GM23338 (cell line): ENCODE results near the gene ADA.

Experiments
- CREB1 ChIP-seq: fragments of 250-450 bp; sonication (Bioruptor Pico); IDR thresholded peaks from 2 replicates; pipeline ENCODE4 v1.5.0; 2020; ENCODE audit warnings: low read depth, mild to moderate bottlenecking, moderate library complexity
- EZH2 ChIP-seq: fragments of 200-600 bp; sonication (generic); IDR thresholded peaks from one replicate; pipeline ENCODE4 v1.8.0; 2017; ENCODE audit warnings: antibody characterized with exemption, mild to moderate bottlenecking, low read depth; ENCODE audit not compliant: unreplicated experiment
- EZH2phosphoT487 ChIP-seq: fragments of 200-600 bp; sonication (generic); IDR thresholded peaks from one replicate; pipeline ENCODE4 v1.8.1; 2018; ENCODE audit warnings: antibody characterized with exemption; ENCODE audit not compliant: unreplicated experiment
- JUNB ChIP-seq: IDR thresholded peaks from one replicate; pipeline ENCODE4 v1.6.1; 2016; ENCODE audit warnings: antibody characterized with exemption; ENCODE audit not compliant: unreplicated experiment
- NANOG ChIP-seq: IDR thresholded peaks from 2 replicates; pipeline ENCODE4 v1.6.1; 2016; ENCODE audit warnings: antibody characterized with exemption, borderline replicate concordance
- POLR2AphosphoS5 ChIP-seq: IDR thresholded peaks from 2 replicates; pipeline ENCODE4 v1.6.1; 2016; ENCODE audit warnings: antibody characterized with exemption, low read depth
- STAT1 ChIP-seq: IDR thresholded peaks from one replicate; pipeline ENCODE4 v1.6.1; 2016; ENCODE audit warnings: antibody characterized with exemption; ENCODE audit not compliant: unreplicated experiment
- ZNF114 ChIP-seq: fragments of 250-450 bp; sonication (Bioruptor Pico); IDR thresholded peaks from 2 replicates; pipeline ENCODE4 v1.5.0; 2020; ENCODE audit warnings: mild to moderate bottlenecking, moderate library complexity
- ZNF331 ChIP-seq: fragments of 250-450 bp; sonication (Bioruptor Pico); IDR thresholded peaks from 2 replicates; pipeline ENCODE4 v1.5.0; 2020; ENCODE audit warnings: low read depth, mild to moderate bottlenecking, moderate library complexity
- TF ChIP-seq, protein P1 (sequence below), 2 experiments: fragments of 200-600 bp in 1 of 2; sonication (generic) in 1 of 2; conservative IDR thresholded peaks; 2 replicates each; pipeline versions ENCODE4 v1.5.1 to v1.6.1; 2016 to 2017; ENCODE audit warnings: antibody characterized with exemption in 2 of 2, low read depth in 2 of 2, mild to moderate bottlenecking in 2 of 2, moderate library complexity in 1 of 2
- TF ChIP-seq, protein P2 (sequence below): IDR thresholded peaks from one replicate; pipeline ENCODE4 v1.6.1; 2018; ENCODE audit warnings: antibody characterized with exemption; ENCODE audit not compliant: unreplicated experiment
- TF ChIP-seq, protein P3 (sequence below): fragments of 250-450 bp; sonication (Bioruptor Pico); IDR thresholded peaks from 2 replicates; pipeline ENCODE4 v1.5.0; 2020; ENCODE audit warnings: mild to moderate bottlenecking, moderate library complexity

DNA sequence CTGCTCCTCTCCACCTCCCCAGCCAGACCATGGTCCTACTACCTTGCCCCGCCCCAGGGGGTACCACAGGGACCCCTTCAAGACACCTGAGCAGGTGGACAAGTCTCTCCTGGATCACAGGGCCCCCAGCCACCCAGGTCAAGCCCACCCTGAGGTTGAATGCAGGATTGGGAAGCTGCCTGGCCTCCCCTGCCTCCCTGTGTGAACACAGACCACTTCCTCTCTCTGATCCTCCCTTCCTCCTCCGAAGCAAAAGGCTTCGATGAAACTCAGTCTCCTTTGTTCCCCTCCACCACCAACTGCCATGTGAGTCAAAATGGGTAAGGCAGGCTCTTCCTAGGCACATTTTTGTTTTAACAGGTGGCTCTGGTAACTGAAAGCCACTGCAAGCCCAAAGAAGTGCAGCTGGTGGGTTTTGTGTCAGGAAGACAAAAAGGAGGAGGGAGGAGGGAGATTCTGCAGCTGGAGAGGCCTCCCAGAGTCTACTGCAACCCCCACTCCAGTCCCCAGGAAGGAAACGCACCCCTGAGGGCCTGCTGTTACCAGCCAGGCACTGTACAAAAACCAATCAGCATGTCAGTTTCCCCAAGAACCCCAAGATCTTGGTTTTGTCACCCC lies 5.4 kb downstream of the ADA start:
- TF ChIP-seq, protein P1, sequence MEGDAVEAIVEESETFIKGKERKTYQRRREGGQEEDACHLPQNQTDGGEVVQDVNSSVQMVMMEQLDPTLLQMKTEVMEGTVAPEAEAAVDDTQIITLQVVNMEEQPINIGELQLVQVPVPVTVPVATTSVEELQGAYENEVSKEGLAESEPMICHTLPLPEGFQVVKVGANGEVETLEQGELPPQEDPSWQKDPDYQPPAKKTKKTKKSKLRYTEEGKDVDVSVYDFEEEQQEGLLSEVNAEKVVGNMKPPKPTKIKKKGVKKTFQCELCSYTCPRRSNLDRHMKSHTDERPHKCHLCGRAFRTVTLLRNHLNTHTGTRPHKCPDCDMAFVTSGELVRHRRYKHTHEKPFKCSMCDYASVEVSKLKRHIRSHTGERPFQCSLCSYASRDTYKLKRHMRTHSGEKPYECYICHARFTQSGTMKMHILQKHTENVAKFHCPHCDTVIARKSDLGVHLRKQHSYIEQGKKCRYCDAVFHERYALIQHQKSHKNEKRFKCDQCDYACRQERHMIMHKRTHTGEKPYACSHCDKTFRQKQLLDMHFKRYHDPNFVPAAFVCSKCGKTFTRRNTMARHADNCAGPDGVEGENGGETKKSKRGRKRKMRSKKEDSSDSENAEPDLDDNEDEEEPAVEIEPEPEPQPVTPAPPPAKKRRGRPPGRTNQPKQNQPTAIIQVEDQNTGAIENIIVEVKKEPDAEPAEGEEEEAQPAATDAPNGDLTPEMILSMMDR (conservative IDR thresholded peaks at IDR 0.05; ENCODE audit: low read depth in 2 of 2), result no peak
- no peak for TF ChIP-seq CREB1 (CRISPR knock-in tag)
- TF ChIP-seq, protein P2, sequence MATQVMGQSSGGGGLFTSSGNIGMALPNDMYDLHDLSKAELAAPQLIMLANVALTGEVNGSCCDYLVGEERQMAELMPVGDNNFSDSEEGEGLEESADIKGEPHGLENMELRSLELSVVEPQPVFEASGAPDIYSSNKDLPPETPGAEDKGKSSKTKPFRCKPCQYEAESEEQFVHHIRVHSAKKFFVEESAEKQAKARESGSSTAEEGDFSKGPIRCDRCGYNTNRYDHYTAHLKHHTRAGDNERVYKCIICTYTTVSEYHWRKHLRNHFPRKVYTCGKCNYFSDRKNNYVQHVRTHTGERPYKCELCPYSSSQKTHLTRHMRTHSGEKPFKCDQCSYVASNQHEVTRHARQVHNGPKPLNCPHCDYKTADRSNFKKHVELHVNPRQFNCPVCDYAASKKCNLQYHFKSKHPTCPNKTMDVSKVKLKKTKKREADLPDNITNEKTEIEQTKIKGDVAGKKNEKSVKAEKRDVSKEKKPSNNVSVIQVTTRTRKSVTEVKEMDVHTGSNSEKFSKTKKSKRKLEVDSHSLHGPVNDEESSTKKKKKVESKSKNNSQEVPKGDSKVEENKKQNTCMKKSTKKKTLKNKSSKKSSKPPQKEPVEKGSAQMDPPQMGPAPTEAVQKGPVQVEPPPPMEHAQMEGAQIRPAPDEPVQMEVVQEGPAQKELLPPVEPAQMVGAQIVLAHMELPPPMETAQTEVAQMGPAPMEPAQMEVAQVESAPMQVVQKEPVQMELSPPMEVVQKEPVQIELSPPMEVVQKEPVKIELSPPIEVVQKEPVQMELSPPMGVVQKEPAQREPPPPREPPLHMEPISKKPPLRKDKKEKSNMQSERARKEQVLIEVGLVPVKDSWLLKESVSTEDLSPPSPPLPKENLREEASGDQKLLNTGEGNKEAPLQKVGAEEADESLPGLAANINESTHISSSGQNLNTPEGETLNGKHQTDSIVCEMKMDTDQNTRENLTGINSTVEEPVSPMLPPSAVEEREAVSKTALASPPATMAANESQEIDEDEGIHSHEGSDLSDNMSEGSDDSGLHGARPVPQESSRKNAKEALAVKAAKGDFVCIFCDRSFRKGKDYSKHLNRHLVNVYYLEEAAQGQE, result no peak
- no peak for TF ChIP-seq POLR2AphosphoS5
- no peak for TF ChIP-seq EZH2
- TF ChIP-seq JUNB, result no peak
- no peak for TF ChIP-seq EZH2phosphoT487
- no peak for TF ChIP-seq NANOG
- no peak for TF ChIP-seq ZNF331 (CRISPR knock-in tag)
- TF ChIP-seq STAT1, result no peak
- no peak for TF ChIP-seq ZNF114 (CRISPR knock-in tag)
- TF ChIP-seq, protein P3, sequence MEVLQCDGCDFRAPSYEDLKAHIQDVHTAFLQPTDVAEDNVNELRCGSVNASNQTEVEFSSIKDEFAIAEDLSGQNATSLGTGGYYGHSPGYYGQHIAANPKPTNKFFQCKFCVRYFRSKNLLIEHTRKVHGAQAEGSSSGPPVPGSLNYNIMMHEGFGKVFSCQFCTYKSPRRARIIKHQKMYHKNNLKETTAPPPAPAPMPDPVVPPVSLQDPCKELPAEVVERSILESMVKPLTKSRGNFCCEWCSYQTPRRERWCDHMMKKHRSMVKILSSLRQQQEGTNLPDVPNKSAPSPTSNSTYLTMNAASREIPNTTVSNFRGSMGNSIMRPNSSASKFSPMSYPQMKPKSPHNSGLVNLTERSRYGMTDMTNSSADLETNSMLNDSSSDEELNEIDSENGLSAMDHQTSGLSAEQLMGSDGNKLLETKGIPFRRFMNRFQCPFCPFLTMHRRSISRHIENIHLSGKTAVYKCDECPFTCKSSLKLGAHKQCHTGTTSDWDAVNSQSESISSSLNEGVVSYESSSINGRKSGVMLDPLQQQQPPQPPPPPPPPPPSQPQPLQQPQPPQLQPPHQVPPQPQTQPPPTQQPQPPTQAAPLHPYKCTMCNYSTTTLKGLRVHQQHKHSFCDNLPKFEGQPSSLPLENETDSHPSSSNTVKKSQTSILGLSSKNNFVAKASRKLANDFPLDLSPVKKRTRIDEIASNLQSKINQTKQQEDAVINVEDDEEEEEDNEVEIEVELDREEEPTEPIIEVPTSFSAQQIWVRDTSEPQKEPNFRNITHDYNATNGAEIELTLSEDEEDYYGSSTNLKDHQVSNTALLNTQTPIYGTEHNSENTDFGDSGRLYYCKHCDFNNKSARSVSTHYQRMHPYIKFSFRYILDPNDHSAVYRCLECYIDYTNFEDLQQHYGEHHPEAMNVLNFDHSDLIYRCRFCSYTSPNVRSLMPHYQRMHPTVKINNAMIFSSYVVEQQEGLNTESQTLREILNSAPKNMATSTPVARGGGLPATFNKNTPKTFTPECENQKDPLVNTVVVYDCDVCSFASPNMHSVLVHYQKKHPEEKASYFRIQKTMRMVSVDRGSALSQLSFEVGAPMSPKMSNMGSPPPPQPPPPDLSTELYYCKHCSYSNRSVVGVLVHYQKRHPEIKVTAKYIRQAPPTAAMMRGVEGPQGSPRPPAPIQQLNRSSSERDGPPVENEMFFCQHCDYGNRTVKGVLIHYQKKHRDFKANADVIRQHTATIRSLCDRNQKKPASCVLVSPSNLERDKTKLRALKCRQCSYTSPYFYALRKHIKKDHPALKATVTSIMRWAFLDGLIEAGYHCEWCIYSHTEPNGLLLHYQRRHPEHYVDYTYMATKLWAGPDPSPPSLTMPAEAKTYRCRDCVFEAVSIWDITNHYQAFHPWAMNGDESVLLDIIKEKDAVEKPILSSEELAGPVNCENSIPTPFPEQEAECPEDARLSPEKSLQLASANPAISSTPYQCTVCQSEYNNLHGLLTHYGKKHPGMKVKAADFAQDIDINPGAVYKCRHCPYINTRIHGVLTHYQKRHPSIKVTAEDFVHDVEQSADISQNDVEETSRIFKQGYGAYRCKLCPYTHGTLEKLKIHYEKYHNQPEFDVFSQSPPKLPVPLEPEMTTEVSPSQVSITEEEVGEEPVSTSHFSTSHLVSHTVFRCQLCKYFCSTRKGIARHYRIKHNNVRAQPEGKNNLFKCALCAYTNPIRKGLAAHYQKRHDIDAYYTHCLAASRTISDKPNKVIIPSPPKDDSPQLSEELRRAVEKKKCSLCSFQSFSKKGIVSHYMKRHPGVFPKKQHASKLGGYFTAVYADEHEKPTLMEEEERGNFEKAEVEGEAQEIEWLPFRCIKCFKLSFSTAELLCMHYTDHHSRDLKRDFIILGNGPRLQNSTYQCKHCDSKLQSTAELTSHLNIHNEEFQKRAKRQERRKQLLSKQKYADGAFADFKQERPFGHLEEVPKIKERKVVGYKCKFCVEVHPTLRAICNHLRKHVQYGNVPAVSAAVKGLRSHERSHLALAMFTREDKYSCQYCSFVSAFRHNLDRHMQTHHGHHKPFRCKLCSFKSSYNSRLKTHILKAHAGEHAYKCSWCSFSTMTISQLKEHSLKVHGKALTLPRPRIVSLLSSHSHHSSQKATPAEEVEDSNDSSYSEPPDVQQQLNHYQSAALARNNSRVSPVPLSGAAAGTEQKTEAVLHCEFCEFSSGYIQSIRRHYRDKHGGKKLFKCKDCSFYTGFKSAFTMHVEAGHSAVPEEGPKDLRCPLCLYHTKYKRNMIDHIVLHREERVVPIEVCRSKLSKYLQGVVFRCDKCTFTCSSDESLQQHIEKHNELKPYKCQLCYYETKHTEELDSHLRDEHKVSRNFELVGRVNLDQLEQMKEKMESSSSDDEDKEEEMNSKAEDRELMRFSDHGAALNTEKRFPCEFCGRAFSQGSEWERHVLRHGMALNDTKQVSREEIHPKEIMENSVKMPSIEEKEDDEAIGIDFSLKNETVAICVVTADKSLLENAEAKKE (CRISPR knock-in tag), result no peak
